ENCODE data around the gene TMEM184C.

TMEM184C gene

GRCh38 chr4:147580396-147580795 is 36.8 kb upstream of the TMEM184C start:
- no peak for DNase-seq (ENCODE audit: low read depth, low spot score)
- TF ChIP-seq CTCF (IDR thresholded peaks at IDR 0.05; ENCODE audit: low read depth, low read length): no peak
- no peak overlapping the region for H3K4me3 ChIP-seq (ENCODE audit: low read depth, low read length)
- in situ Hi-C loops (cut with HindIII; ENCODE audit: low sequenced_read_pairs): no loop called here

GRCh38 chr4:147581606-147582350 is 35.4 kb upstream of the TMEM184C start:
- no peak overlapping the region for H3K4me3 ChIP-seq (ENCODE audit: low read depth, low read length)
- TF ChIP-seq CTCF (IDR thresholded peaks at IDR 0.05; ENCODE audit: low read depth, low read length): no peak
- DNase-seq (ENCODE audit: low read depth, low spot score): peak; percentile 57
- in situ Hi-C loops (cut with HindIII; ENCODE audit: low sequenced_read_pairs): no loop called here

- DNase-seq (ENCODE audit: low read depth, low spot score): no peak
- no peak overlapping the region for H3K4me3 ChIP-seq (ENCODE audit: low read depth, low read length)
- TF ChIP-seq CTCF (IDR thresholded peaks at IDR 0.05; ENCODE audit: low read depth, low read length): no peak
- in situ Hi-C loops (cut with HindIII; ENCODE audit: low sequenced_read_pairs): no loop called here
These were observed 34.7 kb upstream of the TMEM184C start for GRCh38 chr4:147582386-147583060.

GRCh38 chr4:147583876-147584275 is 33.3 kb upstream of the TMEM184C start:
- TF ChIP-seq CTCF (IDR thresholded peaks at IDR 0.05; ENCODE audit: low read depth, low read length): no peak
- DNase-seq (ENCODE audit: low read depth, low spot score): no peak
- no peak overlapping the region for H3K4me3 ChIP-seq (ENCODE audit: low read depth, low read length)
- in situ Hi-C loops (cut with HindIII; ENCODE audit: low sequenced_read_pairs): no loop called here

GRCh38 chr4:147586032-147586431 is 31.2 kb upstream of the TMEM184C start:
- DNase-seq (ENCODE audit: low read depth, low spot score): no peak
- in situ Hi-C loops (cut with HindIII; ENCODE audit: low sequenced_read_pairs): no loop called here
- no peak for TF ChIP-seq CTCF (IDR thresholded peaks at IDR 0.05; ENCODE audit: low read depth, low read length)
- H3K4me3 ChIP-seq (ENCODE audit: low read depth, low read length): no peak overlapping the region

- TF ChIP-seq CTCF (IDR thresholded peaks at IDR 0.05; ENCODE audit: low read depth, low read length): no peak
- DNase-seq (ENCODE audit: low read depth, low spot score): no peak
- no peak overlapping the region for H3K4me3 ChIP-seq (ENCODE audit: low read depth, low read length)
- in situ Hi-C loops (cut with HindIII; ENCODE audit: low sequenced_read_pairs): no loop called here
These were observed 30.6 kb upstream of the TMEM184C start for GRCh38 chr4:147586637-147587036.
